Frontal cortex (tissue), 4 donors: ENCODE results near the gene GRIA1. TPM values are rescaled to one million over a fixed set of nuclear protein-coding genes. Genes with fewer than 3 reads are reported as not detected.
A peak's percentile ranks its signal among the peaks of the same experiment; 100 is the strongest.
"Not testable (repeated sequence)": the region's sequence is repeated elsewhere in the genome, so short reads cannot be mapped to it uniquely, and the experiment has no call there.

Experiments
- DNase-seq, 2 donors: peaks; one replicate each; pipeline ENCODE4 v3.0.0; 2012; ENCODE audit warnings: low spot score in 2 of 2
- FAIRE-seq: peaks from 2 replicates; lab custom pipeline; 2012; peaks lifted over from hg19 to GRCh38; lab: Jason Lieb, UNC
- total RNA-seq: library from RNA; depleted of rRNA; stranded (reverse); fragments of >200 nt; gene quantifications from one replicate; pipeline ENCODE4 v1.2.3, GENCODE V29; 2014
- donor health status: control.
- donor health status: control.
- donor health status: control.

GRIA1 gene
- total RNA-seq, 1 donor from 2014 or later = 207 TPM

- no peak for FAIRE-seq
- no peak for DNase-seq
These were observed 208.6 kb downstream of the GRIA1 start for GRCh38 chr5:153699035-153699434.

GRCh38 chr5:153700940-153701339, 210.5 kb downstream of the GRIA1 start:
- DNase-seq (no peak), FAIRE-seq (no peak)

GRCh38 chr5:153702265-153702664, 211.8 kb downstream of the GRIA1 start:
- FAIRE-seq (no peak), DNase-seq (no peak)

- DNase-seq (no peak), FAIRE-seq (no peak)
These were observed 213.6 kb downstream of the GRIA1 start for GRCh38 chr5:153704110-153704509.

- FAIRE-seq (no peak), DNase-seq (no peak)
These were observed 217.2 kb downstream of the GRIA1 start for GRCh38 chr5:153707626-153708025.

- FAIRE-seq (no peak), DNase-seq (no peak)
These were observed 221.3 kb downstream of the GRIA1 start for GRCh38 chr5:153711755-153712154.

- FAIRE-seq (no peak), DNase-seq (no peak)
These were observed 222.5 kb downstream of the GRIA1 start for GRCh38 chr5:153712946-153713345.

- FAIRE-seq (no peak), DNase-seq (no peak)
These were observed 223.5 kb downstream of the GRIA1 start for GRCh38 chr5:153713943-153714342.

- DNase-seq (no peak), FAIRE-seq (no peak)
These were observed 224.3 kb downstream of the GRIA1 start for GRCh38 chr5:153714798-153715197.

GRCh38 chr5:153717287-153717686, 226.8 kb downstream of the GRIA1 start:
- FAIRE-seq = no peak

GRCh38 chr5:153718713-153719112, 228.2 kb downstream of the GRIA1 start:
- DNase-seq = no peak
- FAIRE-seq = no peak

More at GRCh38 chr5:153717287-153717686, 226.8 kb downstream of the GRIA1 start:
- no peak for DNase-seq

- DNase-seq = no peak
- no peak for FAIRE-seq
These were observed 228.9 kb downstream of the GRIA1 start for GRCh38 chr5:153719324-153719723.

- not testable (repeated sequence) for FAIRE-seq, DNase-seq
These were observed 232.6 kb downstream of the GRIA1 start for GRCh38 chr5:153723022-153723610.

GRCh38 chr5:153742060-153742459, 251.6 kb downstream of the GRIA1 start:
- no peak for FAIRE-seq

GRCh38 chr5:153744751-153745150, 254.3 kb downstream of the GRIA1 start:
- no peak for DNase-seq
- FAIRE-seq = no peak

More at GRCh38 chr5:153742060-153742459, 251.6 kb downstream of the GRIA1 start:
- no peak for DNase-seq

GRCh38 chr5:153745778-153746395, 255.4 kb downstream of the GRIA1 start:
- no peak for FAIRE-seq
- DNase-seq = no peak

GRCh38 chr5:153746440-153746839, 256.0 kb downstream of the GRIA1 start:
- DNase-seq = no peak
- no peak for FAIRE-seq

GRCh38 chr5:153748823-153749222, 258.4 kb downstream of the GRIA1 start:
- no peak for DNase-seq
- FAIRE-seq = no peak

- FAIRE-seq = no peak
- peak in 1 of 2 donors; percentile 6 for DNase-seq
These were observed 259.5 kb downstream of the GRIA1 start for GRCh38 chr5:153749960-153750359.

- no peak for DNase-seq
These were observed 260.8 kb downstream of the GRIA1 start for GRCh38 chr5:153751251-153751650.

GRCh38 chr5:153752890-153753289, 262.4 kb downstream of the GRIA1 start:
- FAIRE-seq = no peak

More at GRCh38 chr5:153751251-153751650, 260.8 kb downstream of the GRIA1 start:
- no peak for FAIRE-seq

More at GRCh38 chr5:153752890-153753289, 262.4 kb downstream of the GRIA1 start:
- DNase-seq = no peak
